C4-2B (cell line): ENCODE data around the gene KRTAP5-4.
A peak's percentile ranks its signal among the peaks of the same experiment; 100 is the strongest.

Experiments used
- H3K27ac ChIP-seq: fragments of 450-650 bp; 2 replicates; pipeline ENCODE4 v1.5.1; 2017
- CTCF ChIP-seq: fragments of 450-650 bp; conservative IDR thresholded peaks from 2 replicates; pipeline ENCODE4 v1.5.1; 2017; ENCODE audit warnings: mild to moderate bottlenecking
- ZFX ChIP-seq: fragments of 450-650 bp; IDR thresholded peaks from 2 replicates; pipeline ENCODE4 v1.6.1; 2017

Gene KRTAP5-4

GRCh38 chr11:1655168-1656060, 33.5 kb upstream of the KRTAP5-4 start:
- H3K27ac ChIP-seq = no peak overlapping the region
- TF ChIP-seq CTCF (no peak), ZFX (no peak)

GRCh38 chr11:1654388-1655167, 32.6 kb upstream of the KRTAP5-4 start:
- H3K27ac ChIP-seq = no peak overlapping the region
- no peak for TF ChIP-seq ZFX
- no peak for TF ChIP-seq CTCF

DNA sequence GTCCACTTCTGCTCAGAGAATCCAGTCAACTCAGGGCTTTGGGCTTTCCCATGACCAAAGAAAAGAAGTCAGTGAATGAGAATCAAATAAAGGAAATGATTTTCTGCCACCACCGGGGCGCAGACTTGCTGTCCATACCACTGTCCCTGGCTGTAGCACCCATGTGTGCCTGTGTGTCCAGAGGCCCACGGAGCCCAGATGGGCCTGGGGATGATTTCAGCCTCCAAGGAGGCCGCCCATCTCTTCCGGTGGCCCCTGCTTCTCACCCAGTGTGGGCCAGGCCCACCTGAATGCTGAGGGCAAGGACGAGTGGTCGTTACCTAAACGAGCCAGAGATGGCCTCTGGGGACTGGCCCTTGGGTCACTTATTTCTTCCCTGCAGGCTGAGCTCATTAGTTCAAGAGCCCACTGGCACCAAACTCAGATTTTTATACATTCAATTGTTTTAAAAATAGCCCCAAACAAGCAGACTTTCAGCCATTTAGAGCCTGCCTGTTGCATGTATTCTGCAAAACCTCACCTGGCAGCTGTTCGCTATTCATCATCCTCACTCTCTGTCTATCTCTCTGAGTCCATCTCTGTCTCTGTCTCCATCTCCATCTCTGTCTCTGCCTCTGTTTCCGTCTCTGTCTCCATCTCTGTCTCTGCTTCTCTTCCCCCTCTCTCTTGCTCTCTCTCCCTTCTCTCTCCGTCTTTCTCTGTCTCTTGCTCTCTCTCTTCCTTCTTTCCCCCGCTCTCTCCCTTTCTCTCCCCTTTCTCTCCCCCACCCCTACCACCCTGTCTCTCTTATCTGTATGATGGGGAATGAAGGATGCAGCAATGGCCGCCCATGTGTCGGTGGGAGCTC, 31.8 kb upstream of the KRTAP5-4 start:
- no peak overlapping the region for H3K27ac ChIP-seq
- TF ChIP-seq CTCF (no peak), ZFX (no peak)

GRCh38 chr11:1652771-1653540, 31.0 kb upstream of the KRTAP5-4 start:
- no peak overlapping the region for H3K27ac ChIP-seq
- no peak for TF ChIP-seq ZFX
- TF ChIP-seq CTCF = peak; percentile 95

- no peak for TF ChIP-seq CTCF
- no peak for TF ChIP-seq ZFX
- H3K27ac ChIP-seq = no peak overlapping the region
Measured at GRCh38 chr11:1652442-1652770, 30.5 kb upstream of the KRTAP5-4 start.

DNA sequence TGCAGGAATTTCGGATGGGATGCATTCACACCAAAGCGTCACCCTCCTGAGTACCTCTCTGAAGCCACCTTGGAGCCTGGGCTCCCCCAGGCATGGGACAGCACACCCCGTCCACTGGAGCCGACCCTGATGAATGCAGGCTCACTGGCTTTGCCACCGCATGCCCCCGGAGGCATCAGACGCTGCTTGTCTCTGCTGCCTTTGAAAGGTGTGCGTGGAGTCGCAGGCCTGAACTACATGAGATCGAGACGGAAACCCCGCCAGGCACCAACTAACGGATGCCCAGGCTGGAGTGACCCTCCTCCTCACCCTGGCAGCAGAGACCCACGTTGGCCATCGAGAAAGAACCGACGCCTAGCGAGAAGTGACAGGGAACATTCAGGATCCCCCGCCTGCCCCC, 30.1 kb upstream of the KRTAP5-4 start:
- H3K27ac ChIP-seq = no peak overlapping the region
- TF ChIP-seq CTCF = no peak
- no peak for TF ChIP-seq ZFX
